GM19238 (cell line): ENCODE measurements around the gene OR4K5.
"Not testable (repeated sequence)": the region's sequence is repeated elsewhere in the genome, so short reads cannot be mapped to it uniquely, and the experiment has no call there.

ENCODE experiments used
- DNase-seq: peaks from one replicate; pipeline ENCODE4 v3.0.0; 2011; ENCODE audit warnings: low spot score; ENCODE audit not compliant: insufficient read length

The OR4K5 gene, protein sequence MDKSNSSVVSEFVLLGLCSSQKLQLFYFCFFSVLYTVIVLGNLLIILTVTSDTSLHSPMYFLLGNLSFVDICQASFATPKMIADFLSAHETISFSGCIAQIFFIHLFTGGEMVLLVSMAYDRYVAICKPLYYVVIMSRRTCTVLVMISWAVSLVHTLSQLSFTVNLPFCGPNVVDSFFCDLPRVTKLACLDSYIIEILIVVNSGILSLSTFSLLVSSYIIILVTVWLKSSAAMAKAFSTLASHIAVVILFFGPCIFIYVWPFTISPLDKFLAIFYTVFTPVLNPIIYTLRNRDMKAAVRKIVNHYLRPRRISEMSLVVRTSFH

DNA sequence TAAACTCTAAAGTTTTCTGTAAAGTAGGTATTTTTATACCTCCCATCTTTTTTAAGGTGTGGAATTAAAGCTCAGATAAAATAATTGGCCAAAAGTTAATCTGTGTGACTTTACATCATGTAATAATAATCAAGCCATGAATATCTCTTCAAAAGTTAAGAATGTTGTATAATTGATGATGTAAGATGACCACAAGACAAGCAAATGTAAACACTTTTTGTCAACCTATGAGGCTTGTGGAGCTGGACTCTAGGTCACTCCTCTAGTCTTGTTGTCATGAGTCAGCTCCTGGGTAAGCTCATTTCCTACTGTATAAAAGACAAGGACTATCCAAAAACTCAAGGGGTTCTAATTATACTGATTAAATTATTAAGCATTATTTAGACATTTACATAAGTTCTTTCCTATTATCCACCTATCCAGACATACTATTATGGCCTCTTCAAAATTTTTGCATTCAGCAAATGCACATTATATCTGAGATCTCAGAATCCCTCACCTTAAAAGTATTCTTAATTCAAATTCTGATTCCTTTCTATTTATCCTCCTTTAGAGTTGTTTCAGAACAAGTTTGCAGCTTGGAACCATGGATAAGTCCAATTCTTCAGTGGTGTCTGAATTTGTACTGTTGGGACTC is at the start of gene OR4K5:
OR4K5 (plus strand) TSS at position 587 of the 637 bp plus-strand sequence; CDS start at position 587, 0 bp downstream.
- no peak for DNase-seq

DNA sequence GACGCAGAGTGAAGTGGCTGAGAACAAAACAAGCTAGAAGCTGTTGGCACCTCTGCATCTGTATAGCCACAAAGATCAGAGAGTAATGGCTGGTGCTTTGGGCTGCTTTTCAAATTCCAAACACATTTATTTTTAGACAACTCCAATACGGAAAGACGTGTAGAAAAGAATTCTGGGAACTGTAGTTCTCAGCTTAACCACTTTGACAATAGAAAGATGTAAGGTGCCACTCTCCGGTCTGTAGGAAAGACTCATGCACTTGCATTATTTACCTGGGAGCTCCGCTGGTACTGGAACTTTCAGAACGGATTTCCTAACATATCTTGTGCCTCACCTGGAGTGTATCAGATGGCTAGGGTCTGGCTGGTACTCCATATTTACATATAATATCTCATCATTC is 47.2 kb upstream of the OR4K5 start:
- no peak for DNase-seq

DNA sequence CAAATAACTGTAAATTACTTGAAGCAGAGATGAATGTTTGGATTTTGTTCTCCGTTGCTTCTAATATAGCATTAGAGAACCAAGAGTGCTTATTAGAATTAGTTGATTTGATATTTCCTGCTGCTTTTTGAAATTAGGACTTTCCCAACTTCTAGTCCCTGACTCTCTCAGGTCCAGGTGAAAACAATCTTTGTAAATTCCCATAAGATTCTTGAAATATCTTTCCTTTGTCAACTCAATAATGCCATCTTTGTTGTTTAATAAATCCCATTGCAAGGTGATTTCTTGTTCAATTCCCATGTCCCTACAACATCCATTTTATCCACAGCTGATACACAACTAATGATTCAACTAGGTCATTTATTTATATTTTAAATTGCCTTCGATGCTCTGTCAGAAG is 45.6 kb upstream of the OR4K5 start, which contains the start of gene OR4K2:
OR4K2 (plus strand) TSS at position 301 of the 400 bp plus-strand sequence. CDS start 1,126 bp downstream, outside the sequence.
- DNase-seq, result no peak

DNA sequence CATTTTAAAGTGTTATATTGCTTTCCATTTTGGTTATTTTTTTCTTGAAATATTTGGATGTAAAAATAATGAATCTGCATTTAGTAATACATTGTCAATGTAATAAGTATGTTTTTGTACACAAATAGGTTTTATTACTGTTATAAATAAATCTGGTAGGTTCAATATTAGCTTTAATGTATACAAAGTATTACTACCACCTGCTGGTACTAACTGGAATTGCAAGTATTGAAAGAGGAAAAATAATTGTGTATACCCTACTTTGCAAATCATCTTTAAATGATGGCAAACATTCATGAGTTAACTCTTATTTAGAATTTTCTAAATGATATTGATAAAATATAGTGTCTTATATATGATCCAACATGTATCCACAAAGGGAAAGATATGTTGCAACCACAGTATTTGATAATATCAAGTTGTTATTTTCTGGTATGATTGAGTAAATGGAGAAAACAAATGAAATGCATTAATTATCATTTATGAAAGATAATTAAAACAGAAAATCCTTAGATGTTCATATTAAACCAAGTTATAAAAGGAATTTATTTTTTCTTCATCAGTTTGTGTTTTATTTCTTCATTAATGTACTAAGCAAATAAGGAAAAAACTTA is 42.3 kb upstream of the OR4K5 start:
- no peak for DNase-seq

DNA sequence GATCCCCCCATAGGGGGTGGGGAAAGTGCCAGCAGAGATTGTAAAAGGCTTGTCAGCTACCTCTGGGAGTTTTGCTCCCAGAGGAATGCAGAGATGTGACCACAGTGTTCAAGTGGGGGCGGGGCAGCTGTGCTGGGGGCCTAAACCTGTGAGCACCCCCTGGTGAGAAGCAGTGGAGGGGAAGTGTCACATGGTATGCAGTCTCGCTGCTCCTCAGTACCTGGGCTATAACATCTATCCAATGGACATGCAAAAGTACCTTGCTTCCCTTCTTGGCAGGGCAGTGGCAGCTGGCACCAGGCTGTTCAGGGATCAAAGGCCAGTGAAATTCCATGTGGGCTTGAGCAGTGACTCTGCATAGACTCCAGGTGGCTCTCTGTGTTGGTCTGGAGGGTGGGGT is 25.1 kb upstream of the OR4K5 start:
- DNase-seq, result no peak

DNA sequence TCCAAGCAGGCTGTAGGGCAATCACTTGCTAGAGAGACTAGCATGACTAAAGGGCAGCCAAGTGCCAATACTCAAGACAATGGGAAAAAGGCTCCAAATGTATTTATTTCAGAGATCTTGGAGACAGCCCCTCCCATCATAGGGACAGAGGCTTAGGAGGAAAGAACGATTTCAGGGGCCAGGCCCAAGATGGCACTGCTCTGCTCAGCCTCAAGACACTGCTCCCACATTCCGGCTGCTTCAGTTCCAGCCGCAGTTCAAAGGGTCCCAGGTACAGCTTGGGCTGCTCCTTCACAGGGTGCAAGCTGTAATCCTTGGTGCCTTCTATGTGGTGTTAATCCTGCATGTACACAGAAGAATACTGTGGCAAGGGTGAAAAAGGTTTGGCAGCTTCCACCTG is 19.4 kb upstream of the OR4K5 start:
- no peak for DNase-seq

DNA sequence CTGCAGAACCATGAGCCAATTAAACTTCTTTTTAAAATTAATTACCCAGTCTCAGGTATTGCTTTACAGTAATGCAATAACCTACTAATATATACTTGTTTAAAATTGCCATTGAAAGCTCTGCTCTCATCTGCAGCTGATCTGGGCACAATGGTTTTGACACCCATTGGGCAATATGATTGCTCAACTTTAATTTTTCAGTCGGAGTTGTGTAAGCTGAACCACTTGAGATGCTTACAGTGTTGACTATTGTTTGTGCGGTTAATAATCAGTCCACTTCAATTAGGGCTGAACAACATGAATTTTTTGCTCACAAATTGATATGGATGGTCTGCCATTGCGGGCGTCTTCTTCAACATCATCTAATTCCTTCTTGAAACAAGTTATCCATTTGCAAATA is 18.0 kb upstream of the OR4K5 start:
- DNase-seq, result no peak

DNA sequence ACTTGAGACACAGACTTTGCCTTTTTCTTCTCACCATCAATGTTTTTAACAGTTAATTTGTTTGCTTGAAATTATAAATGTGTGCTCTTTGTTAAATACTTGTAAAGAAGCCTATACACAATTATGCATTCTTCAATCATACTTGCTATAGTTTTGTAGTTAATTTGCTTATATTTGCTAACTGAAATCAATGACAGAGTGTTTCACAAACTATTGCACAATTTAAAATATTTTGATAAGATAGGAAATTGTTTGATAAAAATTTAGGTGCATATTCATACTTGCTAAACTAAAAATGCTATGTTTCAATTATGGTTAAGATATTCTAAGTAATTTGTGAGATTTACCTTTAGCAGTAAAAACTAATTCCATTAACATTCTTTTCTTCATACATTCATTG is 13.7 kb upstream of the OR4K5 start:
- no peak for DNase-seq

DNA sequence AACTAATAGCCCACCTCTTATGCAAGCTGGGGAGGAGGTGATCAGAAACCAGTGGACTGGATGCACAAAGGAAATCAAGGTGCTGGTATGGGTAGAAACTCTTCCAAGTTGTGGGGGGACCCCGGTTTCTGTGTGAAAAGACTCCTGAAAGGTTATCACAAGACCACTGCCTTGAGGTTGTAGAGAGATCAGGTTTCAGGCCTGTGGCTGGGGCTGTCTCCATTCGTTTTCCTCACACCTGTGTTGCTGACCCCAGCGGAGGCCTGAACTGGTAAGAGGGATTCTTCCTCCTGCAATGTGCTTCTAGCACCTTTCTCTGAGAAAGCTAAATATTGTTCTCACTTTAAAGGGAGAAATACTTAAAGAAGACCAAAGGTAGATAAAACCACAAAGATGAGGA is 9.3 kb upstream of the OR4K5 start:
- DNase-seq, result no peak

DNA sequence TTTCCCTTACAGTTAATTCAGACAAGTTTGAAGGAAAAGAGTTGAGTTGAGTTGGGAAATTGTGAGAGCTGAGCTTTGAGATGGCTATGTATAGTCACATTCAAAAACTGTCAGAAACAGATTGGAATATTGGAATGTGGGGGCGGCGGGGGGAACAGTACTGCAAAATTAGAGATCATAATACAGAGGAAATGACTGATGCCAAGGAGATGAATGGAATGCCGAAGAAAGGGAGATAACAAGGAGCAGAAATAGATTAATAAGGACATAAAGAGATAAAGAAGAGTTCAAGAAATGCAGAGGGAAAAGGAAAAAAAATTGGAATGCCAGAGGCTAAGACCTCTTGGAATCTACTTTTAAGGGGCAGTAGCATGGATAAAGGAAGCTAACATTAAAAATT is 3.2 kb upstream of the OR4K5 start:
- DNase-seq, result no peak

DNA sequence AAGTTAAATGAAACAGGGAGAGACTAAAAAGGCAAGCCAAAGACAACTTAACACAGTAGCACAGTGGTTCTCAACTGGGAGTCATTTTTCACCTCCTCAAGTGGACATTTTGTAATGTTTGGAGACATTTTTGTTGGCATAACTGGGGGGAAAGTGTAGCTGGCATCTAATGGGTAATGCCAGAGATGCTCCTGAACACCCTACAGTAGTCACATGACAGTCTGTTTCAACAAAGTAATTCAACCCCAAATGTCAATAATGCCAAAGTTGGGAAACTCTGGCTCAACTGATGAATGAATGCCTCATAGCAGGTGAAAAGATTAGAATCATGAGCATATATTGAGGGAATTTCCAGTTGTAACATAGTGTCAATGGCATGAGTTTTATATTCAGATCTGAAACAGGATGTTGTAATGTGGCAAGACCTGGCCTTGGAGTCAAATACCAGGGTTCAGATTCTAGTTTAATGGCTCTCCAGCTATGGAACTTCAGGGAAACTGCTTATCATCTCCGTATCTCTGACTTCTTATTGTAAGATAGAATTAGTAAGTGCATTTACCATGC is 2.4 kb upstream of the OR4K5 start:
- DNase-seq, result no peak

DNA sequence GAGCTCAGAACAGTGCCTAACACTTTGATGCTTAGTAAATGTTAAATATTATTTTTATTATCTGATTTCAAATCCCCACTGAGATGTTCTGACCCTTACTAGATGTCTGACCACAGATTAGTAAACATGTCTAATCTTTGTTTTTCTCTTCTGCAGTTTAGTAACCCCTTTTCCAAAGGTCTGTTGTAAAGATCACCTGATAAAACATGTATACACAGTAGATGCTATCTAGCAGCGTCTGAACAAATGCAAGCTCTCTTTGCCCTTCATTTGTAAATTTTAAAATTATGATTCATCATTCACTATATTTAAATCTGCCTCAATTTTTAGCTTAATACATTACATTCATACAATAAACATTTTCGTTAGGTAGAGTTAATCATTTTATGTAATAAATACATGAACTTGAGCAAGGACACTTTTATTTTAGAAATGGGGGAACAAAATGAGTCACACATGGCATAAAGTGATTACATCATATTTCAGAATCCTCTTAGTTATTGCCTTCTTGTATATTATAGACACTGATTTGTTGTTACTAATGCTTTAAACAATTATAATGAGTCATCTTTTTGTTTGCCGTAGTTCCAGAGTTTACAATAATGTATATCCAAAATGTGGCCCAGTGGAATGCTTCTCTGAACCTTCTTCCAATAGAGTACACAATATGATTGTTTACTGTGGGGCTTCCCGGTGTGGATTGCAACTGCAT is 1.7 kb upstream of the OR4K5 start:
- no peak for DNase-seq

DNA sequence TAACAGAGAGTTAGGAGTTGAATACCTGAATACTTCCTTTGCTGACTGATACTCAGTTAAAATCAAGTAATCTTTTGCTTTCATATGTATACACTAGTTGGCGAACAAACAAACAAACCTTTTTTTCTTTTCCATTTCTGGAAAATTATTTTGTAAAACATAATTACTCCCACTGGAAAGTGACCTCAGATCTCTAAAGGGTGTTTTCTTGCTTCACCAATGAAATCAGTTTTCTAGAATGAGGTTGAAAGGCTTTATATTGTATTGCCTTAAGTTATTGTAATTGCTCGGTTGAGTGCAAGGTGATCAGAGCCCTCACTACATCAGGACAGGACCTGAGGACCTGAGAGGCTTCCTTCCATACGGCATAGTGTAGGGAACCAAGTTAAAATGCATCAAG is 10.2 kb downstream of the OR4K5 start, which contains the start of gene OR4K1:
OR4K1 (plus strand) TSS at position 301 of the 400 bp plus-strand sequence. CDS start 4,750 bp downstream, outside the sequence.
- DNase-seq, result no peak

DNA sequence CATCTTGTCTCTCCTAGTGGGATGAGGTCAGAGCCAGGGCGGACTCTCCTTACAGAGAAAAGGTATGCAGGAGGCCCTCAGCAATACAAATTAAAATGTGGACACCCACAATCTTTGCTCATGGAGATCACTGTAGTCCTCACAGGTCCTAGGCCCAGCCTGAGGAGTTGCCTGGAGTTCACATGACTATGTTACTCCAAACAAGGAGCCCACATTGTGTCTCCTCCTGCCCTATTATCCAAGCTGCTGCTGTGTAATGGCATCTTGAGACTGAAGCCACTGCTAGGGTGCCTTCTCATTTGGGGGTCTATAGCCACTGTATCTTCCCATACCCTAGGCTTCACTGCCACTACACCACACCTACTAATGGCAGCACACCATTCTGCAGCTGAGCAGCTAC is 21.3 kb downstream of the OR4K5 start:
- DNase-seq, result no peak

DNA sequence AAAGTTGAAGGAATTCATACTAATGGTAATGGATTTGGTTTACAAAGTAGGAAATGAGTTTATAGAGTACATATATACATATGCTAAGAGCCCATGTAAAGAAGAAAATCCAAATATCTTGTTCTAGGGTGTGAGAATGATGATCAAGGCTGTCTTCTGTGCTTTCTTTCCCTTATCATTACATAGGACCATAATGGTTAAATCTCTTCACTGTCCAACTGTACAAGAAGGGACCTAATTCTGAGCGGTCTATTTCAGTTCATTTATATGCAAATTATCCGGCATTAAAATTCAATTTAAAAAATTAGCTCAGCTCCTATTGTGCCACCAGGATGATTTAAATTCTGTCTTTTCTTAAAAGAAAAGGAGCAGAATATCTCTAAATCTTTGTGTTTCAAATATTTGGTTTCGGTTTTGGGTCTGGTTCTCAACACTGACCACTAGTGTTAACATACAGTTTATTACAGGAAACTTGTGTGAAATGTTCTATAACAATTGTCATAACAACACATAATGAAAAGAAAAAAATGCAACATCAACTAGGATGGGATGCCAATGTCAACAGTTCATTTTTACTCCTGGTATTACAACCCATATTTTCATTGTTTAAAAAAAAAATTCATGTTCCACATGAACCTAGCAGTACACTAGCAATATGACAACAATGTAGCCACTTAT is 27.1 kb downstream of the OR4K5 start:
- DNase-seq, result no peak

DNA sequence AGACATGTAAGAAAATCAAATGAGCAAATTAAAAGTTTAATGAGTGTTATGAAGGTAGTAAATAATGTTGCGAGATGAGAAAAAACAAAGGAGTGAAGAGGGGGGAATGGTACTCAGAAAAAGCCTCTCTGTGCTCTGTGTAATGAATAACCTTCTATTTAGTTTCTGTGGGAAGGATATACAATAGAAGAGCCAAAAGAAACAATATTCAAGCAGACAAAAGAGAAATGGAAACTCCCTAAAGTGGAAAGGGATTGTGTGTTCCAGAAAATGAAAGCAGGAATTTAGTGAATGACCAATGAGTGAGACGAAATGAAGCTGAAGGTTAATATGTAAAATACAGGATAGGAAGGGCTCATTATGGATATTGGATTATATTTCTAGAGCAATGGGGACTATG is 28.8 kb downstream of the OR4K5 start:
- no peak for DNase-seq

DNA sequence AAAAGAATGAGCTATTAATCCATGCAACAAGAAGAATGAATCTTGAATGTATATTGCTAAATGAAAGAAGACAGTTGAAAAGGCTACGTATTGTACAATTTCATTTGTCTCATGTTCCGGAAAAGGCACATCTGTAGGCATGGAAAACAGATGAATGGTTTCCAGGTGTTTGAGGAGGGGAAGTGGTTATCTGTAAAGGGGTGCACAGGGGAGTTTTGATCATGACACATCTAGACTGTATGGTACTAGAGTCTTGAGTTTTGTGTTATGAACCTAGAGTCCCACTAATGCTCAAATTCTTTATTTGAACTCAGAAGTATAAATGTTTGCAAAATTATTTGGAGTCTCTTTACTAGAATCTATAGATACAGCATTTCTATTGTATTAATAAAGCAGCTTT is 49.3 kb downstream of the OR4K5 start:
- DNase-seq, result not testable (repeated sequence)
